WERI-Rb-1 (cell line): ENCODE measurements around the gene PLCG1.
"Not testable (repeated sequence)": the region's sequence is repeated elsewhere in the genome, so short reads cannot be mapped to it uniquely, and the experiment has no call there.

Source experiments
- DNase-seq: peaks from one replicate; pipeline ENCODE4 v3.0.0-alpha.2; 2020
- H3K27ac ChIP-seq: fragments of 250-450 bp; sonication (Bioruptor Pico); 2 replicates; pipeline ENCODE4 v1.5.1; 2020; ENCODE audit warnings: mild to moderate bottlenecking, moderate library complexity
- H3K27me3 ChIP-seq: fragments of 250-450 bp; sonication (Bioruptor Pico); 2 replicates; pipeline ENCODE4 v1.5.1; 2021; ENCODE audit warnings: mild to moderate bottlenecking, low read depth, moderate library complexity; ENCODE audit not compliant: insufficient read depth, severe bottlenecking
- H3K36me3 ChIP-seq: fragments of 250-450 bp; sonication (Bioruptor Pico); 2 replicates; pipeline ENCODE4 v1.5.1; 2020; ENCODE audit warnings: mild to moderate bottlenecking, moderate library complexity
- H3K4me3 ChIP-seq: 2 replicates; pipeline ENCODE4 v1.5.1; 2011; ENCODE audit warnings: low read depth, mild to moderate bottlenecking, control low read depth, low read length
- H3K9me3 ChIP-seq: fragments of 250-450 bp; sonication (Bioruptor Pico); 2 replicates; pipeline ENCODE4 v1.5.1; 2021; ENCODE audit warnings: mild to moderate bottlenecking, moderate library complexity; ENCODE audit not compliant: severe bottlenecking
- CTCF ChIP-seq: IDR thresholded peaks from 2 replicates; pipeline ENCODE4 v1.5.1; 2011; ENCODE audit warnings: low read depth, mild to moderate bottlenecking, control low read depth, inconsistent platforms, low read length

The PLCG1 gene

DNA sequence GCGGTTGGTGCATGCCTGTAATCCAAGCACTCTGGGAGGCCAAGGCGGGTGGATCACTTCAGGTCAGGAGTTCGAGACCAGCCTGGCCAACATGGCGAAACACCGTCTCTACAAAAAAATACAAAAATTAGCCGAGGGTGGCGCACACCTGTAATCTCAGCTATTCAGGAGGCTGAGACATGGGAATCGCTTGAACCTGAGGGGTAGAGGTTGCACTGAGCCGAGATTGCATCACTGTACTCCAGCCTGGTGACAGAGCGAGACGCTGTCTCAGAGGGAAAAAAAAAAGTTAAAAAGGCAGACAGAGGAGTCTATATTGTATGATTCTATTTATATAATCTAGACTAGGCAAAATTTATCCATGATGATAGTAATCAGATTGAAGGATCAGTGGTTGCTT, 27.3 kb upstream of the PLCG1 start:
- TF ChIP-seq CTCF: no peak
- Histone ChIP-seq H3K4me3 (no peak overlapping the region), H3K36me3 (peaks cover 61% of the 10 kb centered on the region), H3K27me3 (no peaks in the 10 kb centered on the region), H3K9me3 (no peaks in the 10 kb centered on the region), H3K27ac (no peak overlapping the region)
- DNase-seq: no peak

- no peaks in the 10 kb centered on the region for H3K27me3 ChIP-seq
- H3K27ac ChIP-seq: no peak overlapping the region
- no peaks in the 10 kb centered on the region for H3K9me3 ChIP-seq
- no peak for TF ChIP-seq CTCF
- H3K4me3 ChIP-seq: no peak overlapping the region
- DNase-seq: no peak
- H3K36me3 ChIP-seq: peaks cover 63% of the 10 kb centered on the region
Measured at GRCh38 chr20:41110930-41111577, 26.3 kb upstream of the PLCG1 start.

- H3K36me3 ChIP-seq: peaks cover 63% of the 10 kb centered on the region
- no peak overlapping the region for H3K27ac ChIP-seq
- no peaks in the 10 kb centered on the region for H3K9me3 ChIP-seq
- no peak for DNase-seq
- TF ChIP-seq CTCF: no peak
- no peaks in the 10 kb centered on the region for H3K27me3 ChIP-seq
- no peak overlapping the region for H3K4me3 ChIP-seq
Measured at GRCh38 chr20:41111578-41111951, 25.8 kb upstream of the PLCG1 start.

DNA sequence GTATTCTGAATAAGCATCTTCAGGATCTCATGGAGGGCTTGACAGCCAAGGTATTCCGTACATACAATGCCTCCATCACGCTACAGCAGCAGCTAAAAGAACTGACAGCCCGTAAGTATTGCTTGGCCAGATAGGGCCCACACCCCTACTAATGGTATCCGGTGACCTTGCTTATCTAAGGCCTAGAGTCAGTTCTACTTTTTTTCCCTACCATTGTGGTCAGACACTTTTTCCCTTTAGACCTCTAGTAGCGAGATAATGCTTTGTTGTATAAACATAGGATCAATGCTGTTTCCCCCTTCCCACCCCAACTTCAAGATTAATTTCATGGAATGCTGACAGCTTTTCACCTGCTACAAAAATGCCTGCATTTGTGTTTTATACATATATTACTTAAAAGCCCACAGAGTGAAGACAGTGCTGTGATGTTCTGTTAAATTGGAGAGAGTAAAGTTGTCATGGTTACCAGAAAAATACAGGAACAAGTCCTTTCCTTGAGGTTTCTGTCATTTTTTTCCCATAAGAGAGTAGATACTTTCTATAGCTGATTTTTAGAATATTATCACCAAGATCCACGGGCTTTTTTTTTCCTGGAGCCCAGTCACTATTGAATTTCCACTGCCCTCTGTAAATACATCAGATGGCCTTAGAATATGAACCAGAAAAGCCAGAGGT, 20.9 kb upstream of the PLCG1 start:
- no peaks in the 10 kb centered on the region for H3K27me3 ChIP-seq
- no peaks in the 10 kb centered on the region for H3K9me3 ChIP-seq
- H3K27ac ChIP-seq: no peak overlapping the region
- no peak for DNase-seq
- no peak for TF ChIP-seq CTCF
- H3K4me3 ChIP-seq: no peak overlapping the region
- peaks cover 83% of the 10 kb centered on the region for H3K36me3 ChIP-seq

GRCh38 chr20:41118159-41118558, 19.2 kb upstream of the PLCG1 start:
- not testable (repeated sequence) for H3K4me3 ChIP-seq, H3K27me3 ChIP-seq, H3K9me3 ChIP-seq, H3K27ac ChIP-seq, DNase-seq
- peaks cover 87% of the 10 kb centered on the region for H3K36me3 ChIP-seq

- no peak for TF ChIP-seq CTCF
- Histone ChIP-seq H3K9me3 (no peaks in the 10 kb centered on the region), H3K27ac (no peak overlapping the region), H3K36me3 (peaks cover 85% of the 10 kb centered on the region), H3K4me3 (no peak overlapping the region), H3K27me3 (no peaks in the 10 kb centered on the region)
- DNase-seq: no peak
Measured at GRCh38 chr20:41118632-41119031, 18.7 kb upstream of the PLCG1 start.
